Central memory CD4-positive, alpha-beta T cell (primary cell): ENCODE results near the gene PTPRG.

Source experiments
- DNase-seq: peaks from one replicate; pipeline ENCODE4 v3.0.0; 2022

PTPRG gene

DNA sequence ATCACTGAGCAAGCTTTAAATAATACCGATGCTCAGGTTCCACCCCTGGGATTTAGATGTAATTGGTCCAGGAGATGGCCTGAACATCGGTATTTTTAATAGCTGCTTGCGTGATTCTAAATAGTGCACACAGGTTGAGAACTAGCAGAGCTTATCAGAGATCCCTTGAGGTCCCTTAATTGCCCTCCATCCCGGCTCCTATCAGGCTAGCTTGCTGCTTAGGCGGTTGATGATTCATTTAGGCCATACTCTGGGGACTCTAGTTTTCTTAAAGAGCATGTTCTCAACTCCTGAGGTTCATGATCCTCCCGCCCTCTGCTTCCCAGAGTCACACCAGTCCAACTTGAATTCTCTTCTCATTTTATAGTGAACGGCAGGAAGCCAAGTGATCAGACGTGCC is 531.7 kb downstream of the PTPRG start:
- no peak for DNase-seq

DNA sequence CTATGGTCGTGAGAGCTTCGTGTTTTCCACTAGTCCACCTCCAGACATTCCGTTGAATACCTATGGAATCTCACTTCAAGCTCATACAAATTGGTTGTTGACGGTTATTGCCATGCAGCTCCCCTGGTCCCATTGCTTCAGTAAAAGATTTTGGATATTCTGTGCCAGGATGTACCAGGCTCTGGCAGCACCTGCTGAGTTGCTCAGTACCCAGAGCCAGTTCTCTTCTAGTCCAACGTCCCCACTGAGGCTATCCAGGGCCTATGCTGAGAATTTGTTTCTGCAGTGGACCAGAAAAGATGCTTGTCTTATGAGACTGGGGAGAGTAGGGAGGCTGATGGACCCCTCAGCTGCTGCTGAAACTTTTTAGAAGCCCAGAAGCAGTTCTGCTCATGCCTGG is 533.1 kb downstream of the PTPRG start:
- no peak for DNase-seq

DNA sequence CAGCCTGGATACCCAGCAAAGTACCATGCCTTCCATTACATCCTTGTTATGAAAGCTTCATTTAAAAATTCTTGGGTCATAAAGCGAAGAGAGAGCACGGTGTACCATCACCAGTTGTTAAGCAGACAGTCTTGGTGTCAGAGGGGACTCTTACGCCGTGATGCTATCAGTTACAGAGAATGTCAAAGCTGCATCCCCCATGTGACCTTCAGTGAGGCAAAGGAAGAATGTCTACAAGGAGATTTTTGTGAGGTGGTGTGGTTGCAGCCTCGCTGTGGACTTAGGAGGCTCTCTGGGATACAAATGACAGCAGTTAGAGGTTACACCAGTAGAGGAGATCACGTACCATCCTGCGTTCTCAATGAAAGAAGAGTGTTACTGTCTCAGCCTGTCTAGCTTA is 533.7 kb downstream of the PTPRG start:
- no peak for DNase-seq

DNA sequence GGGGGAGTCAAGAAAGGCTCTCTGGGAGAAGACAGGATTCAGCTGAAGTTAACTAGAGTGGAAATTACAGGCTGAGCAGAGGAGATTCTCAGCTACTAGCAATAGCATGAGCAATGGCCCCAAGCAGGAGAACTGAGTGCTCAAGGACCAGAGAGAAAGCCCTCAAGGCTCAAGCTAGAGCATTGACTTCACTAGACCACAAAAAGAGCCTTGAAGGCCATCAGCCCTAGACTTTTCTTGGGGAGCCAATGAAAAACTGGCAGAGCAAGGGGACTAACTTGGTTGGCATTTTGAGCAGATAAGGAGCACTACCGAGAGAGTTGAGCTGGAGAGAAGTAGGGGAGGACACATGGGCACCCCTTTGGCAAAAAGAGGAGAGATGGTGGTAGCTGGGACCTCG is 534.4 kb downstream of the PTPRG start:
- DNase-seq, result no peak

DNA sequence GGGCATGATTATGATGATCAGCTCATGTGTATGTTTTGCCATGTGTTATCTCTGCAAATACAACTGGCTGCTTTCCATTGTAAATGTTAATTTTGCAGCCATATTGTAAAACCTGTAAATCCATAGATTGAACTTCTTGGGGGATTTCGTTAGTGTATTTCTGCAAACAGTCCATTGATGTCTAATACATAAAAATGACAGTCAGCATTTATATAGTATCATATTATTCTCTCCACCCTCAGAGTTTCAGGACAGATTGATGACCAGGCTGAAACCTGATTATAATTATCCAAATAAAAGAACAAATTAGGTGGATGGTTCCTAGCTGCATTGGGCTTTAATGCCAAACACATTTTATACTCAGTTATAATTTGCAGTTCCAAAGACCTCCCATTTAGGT is 535.1 kb downstream of the PTPRG start:
- no peak for DNase-seq

DNA sequence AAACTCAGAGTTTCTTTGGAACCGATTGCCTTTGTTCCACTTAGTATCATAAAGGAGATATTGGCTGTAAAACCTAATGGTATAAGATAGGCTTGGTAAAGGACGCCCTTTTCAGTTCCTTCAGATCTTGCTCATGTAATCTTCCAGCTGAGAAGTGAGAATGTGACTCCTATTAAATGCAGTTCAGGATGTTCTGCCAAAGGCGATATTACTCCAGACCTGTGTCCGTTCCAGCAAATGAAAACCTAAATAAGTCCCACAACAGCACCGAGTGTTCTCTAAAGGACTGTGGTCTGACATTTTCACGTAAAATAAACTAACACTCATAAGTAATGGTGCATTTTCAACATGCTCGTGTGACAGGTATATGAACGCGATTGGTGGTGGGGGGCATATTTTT is 535.8 kb downstream of the PTPRG start:
- no peak for DNase-seq

DNA sequence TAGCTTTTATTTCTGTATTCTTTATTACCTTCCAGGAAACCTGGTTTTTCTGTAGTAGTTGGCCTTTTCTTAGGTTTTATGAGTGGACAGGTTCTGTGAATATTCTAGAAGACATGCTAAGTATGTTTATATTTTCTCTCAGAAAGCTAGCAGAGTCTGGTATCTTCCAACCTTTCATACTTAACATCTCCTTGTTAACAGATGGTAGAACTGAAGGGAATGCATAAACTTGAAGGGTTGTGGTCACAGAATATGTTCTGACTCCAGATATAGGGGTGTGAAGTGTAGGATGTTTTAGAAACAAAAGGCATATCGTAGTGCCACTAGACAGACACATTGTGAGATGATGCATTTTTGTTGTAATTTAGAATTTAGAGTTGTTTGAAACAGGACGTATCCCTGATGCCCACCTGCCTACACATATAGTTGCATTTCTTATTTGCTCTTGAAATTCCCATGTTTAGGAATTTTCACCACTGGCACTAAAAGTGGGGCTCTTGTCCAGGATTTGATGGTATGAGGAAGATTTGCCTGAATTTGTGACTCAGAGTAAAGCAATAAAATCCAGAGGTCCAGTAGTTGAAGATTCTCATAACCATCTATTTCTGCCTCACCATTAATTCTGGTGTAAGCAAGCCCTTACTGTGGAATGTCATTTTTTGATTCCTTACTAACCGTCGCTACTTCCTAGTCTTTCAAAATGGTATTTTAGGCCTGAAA is 537.4 kb downstream of the PTPRG start:
- no peak for DNase-seq

DNA sequence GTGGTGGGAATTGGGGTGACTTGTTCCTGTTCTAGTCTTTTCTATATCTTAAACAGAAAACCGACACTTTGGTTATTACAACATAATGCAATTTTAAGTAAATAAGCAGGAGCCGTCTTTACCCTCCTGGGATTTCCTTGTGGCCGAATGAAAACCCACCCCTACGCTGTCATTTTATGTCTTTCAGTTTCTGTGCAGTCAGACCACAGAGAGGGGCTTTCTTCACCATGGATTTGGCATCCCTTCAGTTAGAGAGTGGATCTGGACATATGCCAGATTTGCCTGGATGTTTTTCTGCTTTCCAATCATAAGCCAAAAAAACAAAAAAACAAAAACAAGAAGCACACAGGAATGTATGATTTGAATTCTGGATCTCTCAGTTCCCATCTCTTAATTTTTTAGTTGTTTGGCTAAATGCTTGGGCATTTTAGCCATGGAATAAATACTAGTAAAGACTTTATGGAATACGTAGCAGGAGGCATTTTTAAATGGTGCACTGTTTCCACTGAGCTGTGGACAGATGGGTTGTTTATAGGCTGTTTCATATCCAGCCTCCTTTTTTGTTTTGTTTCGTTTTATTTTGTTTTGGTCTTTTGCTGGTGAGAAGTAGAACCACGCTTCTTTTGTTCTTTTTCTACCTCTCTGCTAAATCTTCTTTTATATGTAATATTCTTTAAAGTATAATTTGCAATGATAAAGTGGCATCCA is 539.1 kb downstream of the PTPRG start:
- no peak for DNase-seq

DNA sequence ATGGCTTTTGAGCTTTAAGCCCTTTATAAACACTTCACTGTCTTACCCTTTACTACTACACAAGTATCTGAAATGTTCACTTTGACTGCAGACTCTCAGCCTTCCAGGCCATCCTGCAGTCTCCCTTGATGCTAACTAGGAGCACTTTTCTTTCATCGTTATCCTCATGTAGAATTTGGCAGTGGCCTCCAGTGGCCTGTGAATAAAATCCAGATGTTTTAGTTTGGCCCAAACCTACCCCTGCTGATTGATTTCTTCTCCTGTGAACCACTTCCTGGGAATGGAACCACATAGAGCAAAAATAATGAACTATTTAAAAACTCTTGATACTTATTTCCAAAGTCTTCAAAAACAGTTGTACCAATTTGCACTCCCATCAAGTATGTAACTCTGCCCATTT is 540.1 kb downstream of the PTPRG start:
- no peak for DNase-seq

DNA sequence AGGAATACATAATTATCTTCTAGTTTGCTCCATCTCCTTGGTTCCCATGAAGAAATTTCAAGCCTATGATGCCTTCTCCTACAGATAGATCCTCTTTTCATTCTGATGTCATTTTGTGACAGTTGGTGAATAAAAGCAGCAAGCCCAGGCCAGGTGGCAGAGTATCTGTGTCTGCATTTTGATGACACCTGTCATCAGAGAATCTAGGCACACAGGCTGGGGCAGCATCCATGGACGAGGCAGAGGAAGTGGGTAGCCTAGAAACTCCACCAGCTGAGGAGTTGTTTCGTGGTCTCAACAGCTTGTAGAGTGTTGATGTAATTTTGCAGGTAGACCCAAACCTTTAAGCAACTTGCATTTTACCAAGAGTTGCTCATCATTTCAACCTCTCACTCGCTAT is 542.2 kb downstream of the PTPRG start:
- DNase-seq, result no peak

DNA sequence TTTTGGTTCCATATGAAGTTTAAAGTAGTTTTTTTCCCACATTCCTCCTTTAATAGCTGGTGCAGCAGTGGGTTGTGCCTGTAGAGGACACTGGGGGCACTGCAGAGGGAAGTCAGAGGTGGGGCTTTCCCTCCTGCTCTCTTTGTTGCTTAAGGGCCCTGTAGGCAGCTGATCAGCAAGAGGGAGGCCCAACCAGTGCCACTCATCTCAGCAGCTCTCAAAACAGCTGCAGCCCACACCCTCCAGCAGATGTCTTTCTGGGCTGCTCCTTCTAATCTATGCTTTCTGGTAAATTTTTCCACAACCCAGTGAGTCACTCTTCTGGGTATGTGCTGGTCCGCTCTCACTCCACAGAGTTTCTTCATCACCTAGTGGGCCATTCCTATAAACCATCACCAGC is 548.2 kb downstream of the PTPRG start:
- no peak for DNase-seq

DNA sequence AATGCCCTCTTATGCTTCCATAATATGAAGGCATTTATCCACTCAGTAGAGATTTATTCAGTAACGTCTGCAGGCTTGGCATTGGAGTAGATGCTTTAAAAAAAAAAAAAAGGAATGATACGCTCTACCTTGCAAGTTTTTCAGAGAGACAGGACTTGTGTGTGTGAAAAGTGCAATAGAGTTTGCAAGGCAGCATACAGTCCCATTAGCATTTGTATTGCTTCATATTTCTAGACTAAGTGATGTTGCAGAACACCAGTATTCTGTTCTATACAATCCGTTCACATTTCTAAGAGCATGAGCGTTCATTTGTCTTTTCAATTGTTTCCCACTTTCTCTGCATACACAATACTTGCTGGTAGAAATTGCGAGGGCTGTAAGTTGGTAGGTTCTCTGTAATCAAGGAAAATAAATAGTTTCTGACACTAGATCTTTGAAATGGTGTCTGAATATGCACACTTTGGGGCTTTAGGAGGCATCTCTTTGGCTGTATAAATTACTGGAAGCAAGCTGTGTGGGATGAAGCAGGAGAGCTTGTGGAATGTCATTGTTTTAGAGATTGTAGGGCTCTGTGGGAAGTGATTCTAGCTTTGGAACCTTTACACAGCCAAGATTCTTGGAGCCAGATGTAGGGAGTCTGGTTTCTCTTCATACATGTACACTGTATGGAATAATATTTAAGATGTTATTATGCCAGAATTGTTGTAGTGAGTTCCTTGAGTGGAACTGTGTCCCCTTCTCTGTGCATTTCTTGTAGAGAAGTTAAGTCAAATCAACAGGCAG is 549.3 kb downstream of the PTPRG start:
- DNase-seq, result no peak

DNA sequence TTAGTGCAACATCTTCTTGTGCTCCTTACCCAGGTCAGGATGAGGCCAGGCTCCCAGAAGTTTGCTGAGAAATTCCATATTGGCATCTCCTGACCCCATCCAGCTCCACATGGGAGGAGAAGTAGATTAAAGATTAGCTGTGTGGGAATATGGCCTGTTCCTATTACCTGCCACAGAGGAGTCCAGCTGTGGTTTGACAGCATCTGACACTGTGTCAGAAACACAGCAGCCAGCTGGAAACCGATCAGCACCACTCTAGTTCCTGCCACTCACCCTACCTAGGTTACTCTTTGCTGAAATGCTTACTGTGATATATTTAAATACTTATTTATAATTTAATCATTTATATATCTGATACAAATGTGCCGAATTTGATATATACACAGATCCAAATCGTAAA is 551.7 kb downstream of the PTPRG start:
- no peak for DNase-seq

DNA sequence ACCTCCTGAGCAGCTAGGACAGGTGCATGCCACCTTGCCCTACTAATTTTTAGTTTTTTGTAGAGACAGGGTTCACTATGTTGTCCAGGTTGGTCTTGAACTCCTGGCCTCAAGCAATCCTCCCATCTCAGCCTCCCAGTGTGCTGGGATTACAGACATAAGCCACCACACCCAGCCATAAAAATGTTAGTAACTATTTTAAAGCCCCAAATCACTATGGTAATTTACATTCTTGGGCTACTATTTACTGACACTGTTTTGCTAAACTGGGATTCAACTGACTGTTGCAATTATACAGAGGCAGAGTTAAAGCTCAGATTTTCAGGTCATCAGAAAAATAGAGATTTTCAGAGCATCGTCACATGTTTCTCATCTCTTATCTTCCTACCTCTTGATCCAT is 553.4 kb downstream of the PTPRG start:
- DNase-seq, result no peak

DNA sequence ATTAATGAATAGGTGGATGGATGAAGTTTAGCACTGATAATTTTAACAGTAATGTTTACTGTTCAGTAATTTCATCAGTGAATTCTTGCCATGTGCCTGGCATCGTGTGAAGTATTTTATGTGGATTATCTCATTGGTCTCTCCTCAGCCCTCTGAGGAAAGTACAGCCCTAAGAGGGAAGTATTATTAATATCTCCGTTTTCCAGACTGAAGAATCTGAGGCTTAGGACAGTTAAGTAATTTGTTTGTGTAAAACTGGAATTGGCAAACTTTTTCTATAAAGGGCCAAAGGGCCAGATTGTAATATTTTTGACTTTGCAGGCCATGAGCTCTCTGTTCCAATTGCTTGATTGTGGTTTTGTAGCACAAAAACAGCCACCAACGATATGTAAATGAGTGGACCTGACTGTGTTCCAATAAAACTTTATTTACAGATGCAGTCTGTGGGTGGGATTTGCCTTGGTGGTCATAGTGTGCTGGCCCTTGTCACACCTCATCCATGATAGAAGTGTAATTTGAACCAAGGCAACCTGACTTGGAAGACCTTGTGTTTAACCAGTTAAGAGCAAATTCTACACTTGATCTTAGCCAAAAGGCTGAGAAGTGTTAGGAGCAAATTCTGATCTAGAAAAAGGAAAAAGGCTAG is 556.7 kb downstream of the PTPRG start:
- DNase-seq, result no peak

DNA sequence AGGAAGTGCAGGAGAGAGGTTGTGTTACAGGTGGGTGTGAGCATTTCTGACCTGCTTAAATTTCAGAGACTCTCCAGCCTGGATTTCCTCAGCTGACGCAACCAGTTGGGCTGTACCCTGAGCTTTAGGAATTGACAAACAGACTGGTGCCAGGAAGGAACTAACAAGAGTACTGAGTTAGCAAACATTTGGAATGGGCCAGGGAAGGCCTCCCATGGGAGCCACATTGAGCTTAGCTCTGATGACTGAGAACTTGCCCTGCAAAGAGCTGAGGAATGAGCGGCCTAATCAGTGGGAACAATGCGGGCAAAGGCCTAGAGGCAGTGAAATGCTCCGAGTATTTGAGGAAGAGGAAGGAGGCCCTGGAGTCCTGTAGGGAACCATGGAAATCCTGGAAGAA is 557.8 kb downstream of the PTPRG start:
- no peak for DNase-seq

DNA sequence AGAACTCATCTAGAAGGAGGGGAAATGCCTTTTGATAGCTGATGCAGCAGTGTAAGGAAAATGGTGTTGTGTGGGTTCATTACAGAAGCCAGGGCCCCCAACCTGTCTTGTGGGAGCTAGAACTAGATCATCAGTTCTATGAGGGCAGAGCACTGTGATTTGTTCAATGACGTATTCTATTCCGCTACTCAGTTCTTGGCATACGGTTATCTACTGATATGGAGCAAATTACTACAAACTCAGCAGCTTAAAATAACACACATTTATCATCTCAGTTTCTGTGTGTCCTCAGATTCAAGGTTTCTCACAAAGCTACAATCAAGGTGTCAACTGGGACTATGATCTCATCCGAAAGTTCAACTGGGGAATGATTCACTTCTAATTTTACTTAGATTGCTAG is 561.4 kb downstream of the PTPRG start:
- DNase-seq, result no peak

DNA sequence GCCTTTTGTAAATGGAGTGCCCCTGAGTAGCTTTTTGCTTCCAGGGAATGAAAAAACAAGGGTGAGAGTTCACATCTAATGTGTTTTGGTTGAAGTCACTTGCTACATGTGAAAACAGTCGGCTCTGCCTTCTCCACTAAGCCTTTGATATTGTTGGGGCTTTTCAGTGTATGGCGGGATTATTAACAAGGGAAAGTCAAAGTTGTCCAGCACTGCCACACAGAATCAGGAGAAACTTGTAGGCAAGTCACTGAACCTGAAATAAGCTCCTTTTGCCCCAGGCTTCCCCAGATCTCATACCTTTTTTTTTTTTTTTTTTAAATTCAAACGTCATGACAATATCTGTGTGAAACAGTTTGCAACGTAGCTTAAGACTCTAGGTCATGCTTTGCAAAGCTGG is 564.0 kb downstream of the PTPRG start:
- DNase-seq, result no peak

DNA sequence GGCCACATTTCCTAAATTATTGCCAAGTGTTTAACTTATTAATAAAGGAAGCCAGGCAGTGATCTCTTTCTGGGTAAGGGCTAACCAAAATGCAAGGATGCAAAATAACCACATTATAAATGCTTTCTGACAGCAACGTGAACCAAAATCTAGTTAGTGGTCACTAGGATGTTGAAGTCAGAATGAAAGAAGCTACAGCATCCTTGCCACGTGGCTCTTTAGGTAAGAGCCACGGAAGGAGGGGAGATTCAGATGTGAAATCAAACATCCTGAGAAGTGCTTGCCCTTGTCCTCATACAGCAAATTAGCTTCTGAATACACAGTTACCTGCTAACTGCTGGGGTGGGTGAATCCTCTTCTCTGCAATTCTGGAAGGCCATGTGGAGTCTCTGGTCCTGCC is 565.7 kb downstream of the PTPRG start:
- no peak for DNase-seq

DNA sequence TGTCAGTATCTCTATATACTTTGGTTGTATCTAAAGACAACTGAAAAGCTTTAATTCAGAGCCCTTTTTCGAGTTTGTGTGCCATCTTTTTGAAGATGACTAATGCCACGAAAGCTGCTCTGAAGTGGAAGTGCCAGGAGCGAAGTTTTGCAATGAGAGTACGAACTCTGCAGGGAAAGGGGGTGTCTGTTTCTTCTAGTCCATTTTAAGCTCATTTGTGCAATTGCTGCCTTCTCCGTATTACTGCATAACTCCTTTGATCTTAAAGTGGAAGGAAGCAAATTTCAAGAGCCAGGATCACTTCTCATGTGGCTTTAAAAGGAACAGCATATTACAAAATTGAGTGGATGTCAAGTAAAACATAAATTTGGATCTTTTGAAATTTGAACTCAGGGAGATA is 566.7 kb downstream of the PTPRG start:
- DNase-seq, result no peak

DNA sequence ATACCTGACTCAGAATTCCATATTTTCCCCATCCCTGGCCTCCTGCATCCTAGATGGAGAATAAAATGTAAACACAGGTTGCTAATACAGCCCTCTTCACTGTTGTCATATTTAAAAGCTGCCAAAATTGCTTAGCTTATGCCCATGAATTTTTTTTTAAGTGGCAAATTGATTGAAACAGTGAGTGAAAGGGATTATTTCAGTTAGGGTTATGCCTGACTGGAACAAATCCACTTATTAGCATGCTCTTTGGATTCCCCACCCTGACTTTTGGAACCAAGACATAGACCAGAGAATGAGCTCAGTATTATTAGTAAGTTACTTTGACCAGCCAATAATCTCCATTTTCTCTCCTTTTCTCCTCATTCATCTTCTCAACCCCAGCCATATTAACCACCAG is 567.3 kb downstream of the PTPRG start:
- DNase-seq, result no peak

DNA sequence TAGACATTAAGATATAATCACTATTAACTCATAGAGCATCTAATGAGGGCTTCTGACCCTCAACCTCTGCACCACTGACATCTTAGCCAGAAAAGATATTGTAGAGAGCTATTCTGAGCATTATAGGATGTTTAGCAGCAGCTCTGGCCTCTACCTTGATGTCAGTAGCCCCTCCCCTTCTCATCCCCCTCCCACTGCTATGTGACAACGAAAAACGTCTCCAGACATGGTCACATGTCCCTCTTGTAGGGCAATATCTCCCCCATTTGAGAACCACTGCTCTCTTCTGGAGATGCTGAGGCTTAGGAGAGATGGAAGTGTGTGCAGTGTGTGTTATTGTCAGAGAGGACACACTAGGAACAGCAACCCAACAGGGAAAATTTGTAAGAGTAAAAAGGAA is 569.7 kb downstream of the PTPRG start:
- DNase-seq, result no peak

DNA sequence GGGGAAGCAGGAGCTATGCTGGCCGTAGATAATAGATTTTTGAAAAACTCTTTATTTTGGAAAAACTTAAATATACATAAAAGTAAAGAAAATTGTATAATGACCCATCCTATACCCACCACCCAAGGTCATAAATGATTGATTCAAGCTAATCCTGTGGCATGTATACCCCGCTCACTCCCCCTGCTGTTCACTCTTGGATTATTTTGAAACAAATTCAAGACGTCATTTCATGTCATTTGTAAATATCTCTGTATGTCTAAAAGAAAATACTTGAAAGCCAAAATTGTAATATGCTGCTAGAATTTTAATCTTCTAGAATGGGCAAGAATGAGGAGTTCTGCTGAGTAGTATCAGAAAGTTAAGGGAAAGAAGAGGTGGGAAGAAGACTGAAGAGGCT is 570.2 kb downstream of the PTPRG start:
- DNase-seq, result no peak
